CD4-positive, alpha-beta T cell treated with Interleukin-15 for 1 hour (primary cell): ENCODE results near the gene MAP1LC3B.

Experiments
- DNase-seq: peaks from one replicate; pipeline ENCODE4 v3.0.0-alpha.2; 2020

The MAP1LC3B gene

DNA sequence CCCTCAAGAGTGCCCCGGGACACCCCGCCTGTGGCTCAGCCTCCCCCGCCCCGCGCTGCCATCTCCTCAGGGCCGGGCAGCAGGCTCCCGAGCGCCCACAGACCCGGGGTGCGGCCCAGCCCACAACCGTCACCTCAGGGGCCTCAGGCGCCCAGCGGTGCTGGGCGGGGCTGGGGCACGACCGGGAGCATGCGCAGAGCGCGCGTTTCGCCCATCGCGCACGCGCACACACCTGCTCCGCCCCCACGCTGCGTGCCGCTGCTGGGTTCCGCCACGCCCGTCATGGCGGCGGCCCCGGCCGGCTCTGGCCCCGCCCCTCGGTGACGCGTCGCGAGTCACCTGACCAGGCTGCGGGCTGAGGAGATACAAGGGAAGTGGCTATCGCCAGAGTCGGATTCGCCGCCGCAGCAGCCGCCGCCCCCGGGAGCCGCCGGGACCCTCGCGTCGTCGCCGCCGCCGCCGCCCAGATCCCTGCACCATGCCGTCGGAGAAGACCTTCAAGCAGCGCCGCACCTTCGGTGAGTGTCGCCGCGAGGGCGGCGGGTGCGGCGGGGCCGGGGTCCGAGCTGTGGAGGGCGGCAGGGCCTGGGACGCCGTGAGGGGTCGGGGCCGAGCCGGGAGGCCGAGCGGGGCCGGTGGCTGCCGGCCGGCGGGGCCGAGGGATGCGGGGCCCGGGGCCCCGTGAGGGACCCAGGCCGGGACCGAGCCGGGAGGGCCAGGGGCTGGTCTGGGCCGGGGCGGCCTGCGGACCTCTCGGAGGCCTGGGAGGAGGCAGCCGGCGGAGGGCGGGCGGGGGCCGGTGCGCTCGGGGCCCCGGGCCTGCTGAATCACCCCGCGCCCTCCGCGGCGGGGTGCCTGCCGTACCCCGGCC lies at the start of gene MAP1LC3B:
TSS of gene MAP1LC3B (plus strand) at position 387 of the 871 bp plus-strand sequence. CDS start at position 479, 92 bp downstream.
- DNase-seq, result peak; percentile 98

DNA sequence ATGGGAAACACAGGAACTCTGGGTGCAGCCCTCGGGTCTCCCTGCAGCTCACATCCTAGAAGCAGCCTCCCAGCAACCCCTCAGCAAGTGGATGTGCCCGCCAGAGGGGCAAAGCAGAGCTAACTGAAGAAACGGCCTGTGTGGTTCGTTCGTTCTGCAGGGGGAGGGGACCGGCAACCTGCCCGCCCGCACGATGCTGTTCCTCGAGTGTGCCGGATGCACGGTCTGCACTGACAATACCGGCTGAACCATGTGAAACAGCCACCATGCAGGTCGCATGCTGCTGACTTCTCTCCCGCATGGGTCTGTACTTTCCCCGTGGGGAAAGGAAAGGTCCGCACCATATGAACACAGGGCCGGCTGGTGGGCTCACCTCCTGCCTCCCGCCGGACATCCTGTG lies 49.6 kb upstream of the MAP1LC3B start:
- no peak for DNase-seq

GRCh38 chr16:87342978-87343752 lies 49.0 kb upstream of the MAP1LC3B start:
- DNase-seq, result no peak

DNA sequence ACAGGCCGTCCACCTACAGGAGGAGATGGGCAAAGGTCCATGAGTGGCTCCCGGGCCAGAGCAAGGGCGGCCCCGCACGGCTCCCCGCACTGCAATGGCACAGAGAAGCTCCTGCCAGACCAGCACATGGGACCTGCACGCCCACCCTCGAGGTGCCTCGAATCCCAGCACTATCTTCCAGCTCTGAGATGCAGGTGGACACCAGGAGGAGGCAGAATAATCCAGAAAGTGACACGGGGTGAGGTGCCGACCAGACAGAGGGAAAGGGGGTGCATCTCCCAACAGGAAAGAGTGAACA lies 48.4 kb upstream of the MAP1LC3B start:
- no peak for DNase-seq

DNA sequence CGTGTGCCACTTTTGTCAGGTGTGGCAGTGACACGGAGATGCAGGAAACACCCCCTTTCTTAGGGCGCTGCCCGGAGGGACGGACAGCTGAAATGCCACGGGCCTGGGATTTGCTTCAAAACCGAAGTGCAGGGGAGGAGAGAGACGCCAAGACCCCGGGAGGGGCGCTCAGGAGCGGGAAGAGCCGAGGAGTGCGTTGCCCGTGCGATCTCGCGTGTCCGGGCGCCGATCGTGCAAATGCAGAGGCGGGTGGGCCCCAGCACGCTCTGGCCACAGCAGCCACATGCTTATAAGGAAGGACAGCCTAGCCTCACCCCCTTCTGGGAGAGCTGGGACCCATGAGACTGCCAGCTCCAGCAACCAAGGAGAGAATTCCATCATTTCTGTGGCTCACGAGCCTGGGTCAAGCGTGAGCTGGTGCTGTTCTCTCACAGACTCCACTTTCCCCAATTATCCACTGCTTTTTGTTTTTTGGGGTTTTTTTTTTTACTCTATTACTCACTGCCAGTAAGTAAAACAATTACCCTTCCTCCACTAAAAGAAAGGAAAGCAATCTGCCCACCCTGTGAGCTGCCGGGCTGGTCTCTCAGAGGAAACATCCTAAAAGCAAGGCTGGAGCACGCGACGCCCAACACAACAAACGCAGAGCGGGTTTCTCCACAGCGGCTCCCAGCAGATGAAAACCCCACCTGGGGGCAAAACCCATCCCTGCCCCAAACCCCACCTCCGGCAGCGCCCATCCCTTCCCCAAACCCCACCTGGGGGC lies 47.8 kb upstream of the MAP1LC3B start:
- no peak for DNase-seq

DNA sequence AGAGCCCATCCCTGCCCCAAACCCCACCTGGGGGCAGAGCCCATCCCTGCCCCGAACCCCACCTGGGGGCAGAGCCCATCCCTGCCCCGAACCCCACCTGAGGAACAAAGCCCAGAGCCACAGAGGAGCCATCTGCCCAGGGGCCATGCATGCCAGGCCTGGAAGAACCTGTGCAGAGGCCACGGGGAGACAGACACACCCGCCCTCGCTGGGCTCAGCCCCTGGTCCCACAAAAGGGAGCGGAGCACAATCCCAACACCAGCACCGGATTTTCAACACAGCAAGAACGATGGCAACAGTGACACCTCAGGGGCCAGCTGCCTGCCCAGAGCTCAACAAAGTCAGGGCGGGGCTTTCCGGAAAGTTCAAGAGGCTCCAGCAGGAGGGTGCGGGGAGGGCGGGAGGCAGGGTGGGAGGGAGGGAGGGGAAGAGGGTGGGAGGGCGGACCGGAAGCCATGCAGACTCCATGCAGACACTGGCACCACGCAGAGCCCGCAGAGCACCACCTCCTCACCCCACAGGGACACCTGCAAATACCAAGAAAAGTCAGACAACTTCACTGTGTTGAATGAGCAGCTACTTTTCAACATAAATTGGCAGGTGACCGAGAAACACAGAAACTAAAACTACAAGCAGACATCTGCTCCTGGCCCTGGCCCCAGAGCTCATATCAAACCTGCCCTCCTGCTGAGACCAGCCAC lies 47.1 kb upstream of the MAP1LC3B start:
- peak; percentile 73 for DNase-seq

GRCh38 chr16:87345726-87346424 lies 46.3 kb upstream of the MAP1LC3B start:
- DNase-seq, result no peak

DNA sequence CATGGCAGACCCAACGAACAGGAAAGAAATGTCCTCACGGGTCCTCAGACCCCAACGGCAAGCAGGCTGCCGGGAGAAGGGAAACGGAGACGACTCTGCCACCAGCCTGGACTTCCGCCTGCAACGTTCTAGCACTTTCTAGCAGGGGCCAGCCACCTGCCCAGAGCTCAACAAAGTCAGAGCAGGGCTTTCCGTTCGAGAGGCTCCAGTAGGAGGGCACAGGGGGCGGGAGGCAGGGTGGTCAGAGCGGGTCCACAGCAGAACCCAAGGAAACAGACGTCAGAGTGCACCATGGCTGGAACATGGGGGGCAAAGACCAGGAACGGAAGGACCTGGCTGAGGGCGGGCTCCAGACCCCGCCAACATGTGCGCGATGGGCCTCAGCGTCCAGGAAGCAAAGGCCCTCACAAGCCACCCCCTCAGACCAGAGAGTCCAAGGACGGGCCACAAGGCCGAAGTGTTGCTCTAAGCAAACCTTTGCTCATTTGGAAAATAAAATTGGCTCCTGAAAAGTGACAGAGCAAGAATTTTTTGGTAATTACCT lies 45.5 kb upstream of the MAP1LC3B start:
- DNase-seq, result no peak

DNA sequence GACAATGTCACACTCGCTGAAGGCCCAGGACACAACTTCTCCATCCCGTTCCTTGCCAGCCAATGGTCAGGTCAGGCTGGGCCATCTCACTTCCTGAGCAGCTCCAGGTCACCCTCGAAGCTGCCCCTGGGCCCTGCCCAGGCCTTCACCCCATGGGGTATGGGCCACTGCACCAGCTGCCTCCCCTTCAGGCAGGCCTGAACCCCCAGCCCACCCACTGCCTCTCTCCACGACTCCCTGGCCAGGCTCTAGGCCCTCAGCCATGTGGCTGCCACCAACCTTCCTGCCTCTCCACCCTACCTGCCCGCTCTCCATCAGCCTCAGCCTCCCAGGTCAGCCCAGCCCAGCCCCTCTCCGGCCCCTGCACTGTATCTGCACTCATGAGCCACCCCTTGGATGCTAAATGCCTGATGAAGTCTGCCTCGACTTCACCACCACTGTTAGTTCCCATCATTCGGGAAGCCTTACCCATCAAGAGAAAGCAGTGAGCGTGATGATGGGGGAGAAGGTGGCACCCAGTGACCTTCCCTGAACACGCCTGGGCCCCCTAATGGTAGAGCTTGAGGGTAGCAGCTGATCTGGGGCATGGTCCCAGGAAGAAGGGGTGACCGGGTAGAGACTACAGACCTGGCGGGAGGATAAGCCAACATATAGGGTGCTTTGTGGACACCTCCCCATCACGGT lies 44.1 kb upstream of the MAP1LC3B start:
- DNase-seq, result no peak

DNA sequence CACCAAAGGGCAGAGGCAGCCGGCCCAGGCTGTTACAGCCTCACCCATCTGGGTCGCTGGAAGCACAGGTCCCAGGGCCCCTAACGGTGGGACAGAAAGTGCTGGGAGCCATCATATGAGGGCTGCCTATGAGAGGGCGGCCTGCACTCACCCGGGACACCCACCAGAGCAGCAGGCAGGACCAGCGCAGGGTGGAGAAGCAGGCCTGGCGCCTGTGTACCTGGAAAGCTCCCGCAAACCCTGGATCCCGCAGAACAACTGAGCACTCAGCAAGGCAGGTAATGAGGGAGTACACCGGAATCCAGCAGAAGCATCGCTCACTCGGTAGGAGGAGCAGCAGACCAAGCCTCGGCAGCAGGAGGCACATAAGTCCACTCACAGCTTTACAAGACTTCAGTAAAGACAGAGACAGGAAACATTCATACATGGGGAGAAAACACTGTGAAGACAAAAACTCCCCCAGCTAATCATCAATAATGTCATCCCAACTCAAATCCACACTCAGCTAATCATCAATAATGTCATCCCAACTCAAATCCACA lies 43.4 kb upstream of the MAP1LC3B start:
- DNase-seq, result no peak

- no peak for DNase-seq
These were observed 42.1 kb upstream of the MAP1LC3B start for GRCh38 chr16:87350031-87350430.

DNA sequence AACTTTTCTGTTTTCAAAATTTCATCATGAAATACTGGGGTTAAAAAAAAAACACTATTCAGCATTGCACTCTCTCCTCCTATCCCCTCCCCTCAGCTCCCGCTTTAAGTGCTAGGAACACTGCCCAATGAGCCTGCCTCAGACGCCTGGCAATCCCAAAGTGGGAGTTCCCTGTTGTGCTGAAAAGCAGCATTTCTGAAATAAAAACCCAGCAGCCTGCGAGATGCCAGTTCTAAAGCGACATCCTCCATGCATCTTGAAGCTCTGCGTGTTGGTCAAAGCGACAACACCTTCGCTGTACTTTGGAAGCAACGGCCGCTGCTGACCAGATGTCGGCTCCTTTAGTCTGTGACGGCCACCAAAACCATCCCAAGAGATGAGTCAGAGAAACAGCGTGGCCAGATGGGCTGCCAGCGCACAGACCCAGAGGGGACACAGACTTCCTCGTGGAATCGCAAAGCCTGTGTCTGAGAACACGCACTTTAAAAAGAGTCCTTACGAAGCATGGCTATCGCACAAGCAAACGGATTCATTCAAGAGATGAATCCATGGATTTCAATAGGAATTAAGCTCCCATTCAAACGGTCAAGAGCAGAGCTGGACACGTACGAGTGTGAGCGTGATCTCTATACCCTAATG lies 41.3 kb upstream of the MAP1LC3B start:
- no peak for DNase-seq

GRCh38 chr16:87351320-87351698 lies 40.8 kb upstream of the MAP1LC3B start:
- no peak for DNase-seq

DNA sequence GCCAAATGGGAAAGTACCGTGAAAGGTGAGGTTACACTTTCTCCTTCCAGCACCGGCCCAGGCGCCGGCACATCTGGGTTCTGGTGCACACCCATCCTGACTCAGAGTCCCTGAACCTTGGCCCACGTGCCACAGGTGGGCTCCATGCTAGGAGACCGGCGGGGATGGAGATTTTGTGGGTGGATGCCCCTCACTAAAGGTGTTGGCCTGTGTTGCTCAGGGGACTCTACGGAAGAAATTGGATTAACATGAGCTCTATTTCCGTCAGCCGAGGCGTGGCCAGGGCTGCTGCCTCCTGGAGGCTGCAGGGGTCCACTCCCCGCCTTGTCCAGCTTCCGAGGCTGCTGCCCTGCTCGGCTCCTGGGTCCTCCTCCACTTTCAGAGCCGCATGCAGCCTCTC lies 39.3 kb upstream of the MAP1LC3B start:
- no peak for DNase-seq

DNA sequence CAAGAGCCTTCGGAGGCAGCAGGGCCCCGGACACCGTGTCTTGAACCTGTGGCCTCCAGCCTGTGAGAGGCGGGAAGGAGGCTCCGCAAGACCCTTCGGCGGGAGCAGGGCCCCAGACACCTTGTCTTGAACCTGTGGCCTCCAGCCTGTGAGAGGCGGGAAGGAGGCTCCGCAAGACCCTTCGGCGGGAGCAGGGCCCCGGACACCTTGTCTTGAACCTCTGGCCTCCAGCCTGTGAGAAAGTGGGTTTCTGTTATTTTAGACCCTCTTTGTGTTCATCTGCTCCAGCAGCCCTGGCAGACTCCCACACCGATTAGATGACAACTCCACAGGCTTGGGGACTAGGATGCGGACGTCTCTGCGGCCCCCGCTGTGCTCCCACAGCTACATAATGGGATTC lies 38.5 kb upstream of the MAP1LC3B start:
- no peak for DNase-seq

- no peak for DNase-seq
These were observed 35.7 kb upstream of the MAP1LC3B start for GRCh38 chr16:87356491-87356853.

GRCh38 chr16:87358250-87358649 lies 33.9 kb upstream of the MAP1LC3B start:
- no peak for DNase-seq

- DNase-seq, result no peak
These were observed 33.4 kb upstream of the MAP1LC3B start for GRCh38 chr16:87358696-87359095.

GRCh38 chr16:87359121-87359520 lies 33.0 kb upstream of the MAP1LC3B start:
- DNase-seq, result no peak

- DNase-seq, result no peak
These were observed 31.1 kb upstream of the MAP1LC3B start for GRCh38 chr16:87360862-87361610.
